GM23338 (cell line): ENCODE results near the gene RINL. TPM values are rescaled to one million over a fixed set of nuclear protein-coding genes. Genes with fewer than 3 reads are reported as not detected.

Source experiments
- ATAC-seq: fragments of 200-7000 bp; cut with Tn5 transposase; 3 replicates; pipeline ENCODE4 v1.9.1; 2020
- DNase-seq: peaks from one replicate; pipeline ENCODE4 v3.0.0-alpha.2; 2015; ENCODE audit warnings: low spot score
- H2AFZ ChIP-seq: fragments of 200-600 bp; sonication (generic); 2 replicates; pipeline ENCODE4 v1.8.0; 2016; ENCODE audit warnings: antibody characterized with exemption, mild to moderate bottlenecking, moderate library complexity
- H3F3A ChIP-seq: fragments of 200-600 bp; sonication (generic); replicated peaks from 2 replicates; pipeline ENCODE4 v1.8.0; 2017; ENCODE audit warnings: antibody characterized with exemption, mixed run types, low read depth
- H3K27ac ChIP-seq: fragments of 200-600 bp; sonication (generic); 2 replicates; pipeline ENCODE4 v1.6.1; 2016; ENCODE audit warnings: low read depth
- H3K27me3 ChIP-seq: fragments of 200-600 bp; sonication (generic); 2 replicates; pipeline ENCODE4 v1.8.0; 2016; ENCODE audit warnings: mild to moderate bottlenecking, mixed run types, moderate library complexity; ENCODE audit not compliant: insufficient read depth
- H3K36me3 ChIP-seq: fragments of 200-600 bp; sonication (generic); 2 replicates; pipeline ENCODE4 v1.8.0; 2016; ENCODE audit warnings: mild to moderate bottlenecking; ENCODE audit not compliant: insufficient read depth
- H3K4me1 ChIP-seq: fragments of 200-600 bp; sonication (generic); 2 replicates; pipeline ENCODE4 v1.8.0; 2016; ENCODE audit warnings: mild to moderate bottlenecking, moderate library complexity; ENCODE audit not compliant: insufficient read depth
- H3K4me2 ChIP-seq: fragments of 200-600 bp; sonication (generic); 2 replicates; pipeline ENCODE4 v1.7.1; 2017; ENCODE audit warnings: mixed run types
- H3K4me3 ChIP-seq: fragments of 200-600 bp; sonication (generic); 2 replicates; pipeline ENCODE4 v1.6.1; 2016; ENCODE audit warnings: mixed run types
- H3K79me2 ChIP-seq: fragments of 200-600 bp; sonication (generic); replicated peaks from 2 replicates; pipeline ENCODE4 v1.8.0; 2017; ENCODE audit warnings: mild to moderate bottlenecking; ENCODE audit not compliant: insufficient read depth
- H3K9me2 ChIP-seq: fragments of 200-600 bp; sonication (generic); 2 replicates; pipeline ENCODE4 v1.8.0; 2017; ENCODE audit not compliant: insufficient read depth
- H4K20me1 ChIP-seq: fragments of 200-600 bp; sonication (generic); replicated peaks from 2 replicates; pipeline ENCODE4 v1.8.0; 2017; ENCODE audit warnings: mild to moderate bottlenecking; ENCODE audit not compliant: insufficient read depth
- H3K27ac Mint-ChIP-seq: 2 replicates; pipeline ENCODE4 v1.8.0; 2020; ENCODE audit warnings: inconsistent platforms, mild to moderate bottlenecking, moderate library complexity, mixed read lengths
- H3K27me3 Mint-ChIP-seq: 3 replicates; pipeline ENCODE4 v1.8.0; 2022; ENCODE audit warnings: low read depth, mild to moderate bottlenecking, moderate library complexity, mixed read lengths, inconsistent platforms; ENCODE audit not compliant: insufficient read depth, poor library complexity
- H3K36me3 Mint-ChIP-seq: 3 replicates; pipeline ENCODE4 v1.8.0; 2021; ENCODE audit warnings: low read depth, mild to moderate bottlenecking, inconsistent platforms, moderate library complexity, mixed read lengths
- H3K4me1 Mint-ChIP-seq: 3 replicates; pipeline ENCODE4 v1.8.0; 2020; ENCODE audit warnings: mild to moderate bottlenecking, inconsistent platforms, mixed read lengths
- H3K4me3 Mint-ChIP-seq: 3 replicates; pipeline ENCODE4 v1.8.0; 2021; ENCODE audit warnings: moderate library complexity, mild to moderate bottlenecking, inconsistent platforms, mixed read lengths
- H3K9me3 Mint-ChIP-seq: 3 replicates; pipeline ENCODE4 v1.8.0; 2020; ENCODE audit warnings: moderate library complexity, mild to moderate bottlenecking, inconsistent platforms, mixed read lengths
- ETS1 ChIP-seq: IDR thresholded peaks from 2 replicates; pipeline ENCODE4 v1.6.1; 2016; ENCODE audit warnings: antibody characterized with exemption
- EZH2phosphoT487 ChIP-seq: fragments of 200-600 bp; sonication (generic); IDR thresholded peaks from one replicate; pipeline ENCODE4 v1.8.1; 2018; ENCODE audit warnings: antibody characterized with exemption; ENCODE audit not compliant: unreplicated experiment
- NANOG ChIP-seq: IDR thresholded peaks from 2 replicates; pipeline ENCODE4 v1.6.1; 2016; ENCODE audit warnings: antibody characterized with exemption, borderline replicate concordance
- STAT1 ChIP-seq: IDR thresholded peaks from one replicate; pipeline ENCODE4 v1.6.1; 2016; ENCODE audit warnings: antibody characterized with exemption; ENCODE audit not compliant: unreplicated experiment
- ZNF462 ChIP-seq: fragments of 250-450 bp; sonication (Bioruptor Pico); IDR thresholded peaks from 2 replicates; pipeline ENCODE4 v1.5.0; 2020; ENCODE audit warnings: mild to moderate bottlenecking, moderate library complexity
- polyA plus RNA-seq: library from polyadenylated mRNA; unstranded; fragments of >200 nt; fragmentation: Nextera tagmentation; extraction: Ambion mirVana; gene quantifications from 2 replicates; pipeline ENCODE4 v1.2.1, GENCODE V29; 2016
- total RNA-seq: library from RNA; depleted of rRNA; stranded (reverse); fragments of >200 nt; shearing (Covaris generic); gene quantifications from 2 replicates; pipeline ENCODE4 v1.2.3, GENCODE V29; 2014

The RINL gene
- total and polyA plus RNA-seq, 2 experiments from 2014 or later, result 11.2 to 21.4 TPM

- no peaks in the 10 kb centered on the region for H3K36me3 ChIP-seq
- H3K79me2 ChIP-seq, result no peaks in the 10 kb centered on the region
- DNase-seq (no peak), ATAC-seq (no peak)
- Mint-ChIP-seq H3K36me3 (peaks cover 2% of the 10 kb centered on the region; the same call in 1 of the 3 replicates), H3K4me3 (no peak overlapping the region), H3K27ac (no peak overlapping the region; the same call in 1 of the 2 replicates), H3K27me3 (peaks cover 14% of the 10 kb centered on the region), H3K4me1 (no peaks in the 10 kb centered on the region; the same call in 2 of the 3 replicates), H3K9me3 (no peaks in the 10 kb centered on the region)
- TF ChIP-seq ETS1 (no peak), NANOG (no peak), ZNF462 (CRISPR knock-in tag) (no peak), STAT1 (no peak), EZH2phosphoT487 (no peak)
- H3K27ac ChIP-seq, result no peak overlapping the region
- 0 out of 2 replicates have a peak, but pooled peaks cover 4% of the 10 kb centered on the region for H3K27me3 ChIP-seq
- no peak overlapping the region for H3K4me3 ChIP-seq
- H3F3A ChIP-seq, result no peaks in the 10 kb centered on the region
- no peak overlapping the region for H3K4me2 ChIP-seq
- H4K20me1 ChIP-seq, result no peaks in the 10 kb centered on the region
- H2AFZ ChIP-seq, result no peak overlapping the region
- no peaks in the 10 kb centered on the region for H3K4me1 ChIP-seq
- no peaks in the 10 kb centered on the region for H3K9me2 ChIP-seq
These were observed 37.5 kb upstream of the RINL start for GRCh38 chr19:38915329-38916321.
